Measurements from ENCODE around the gene GSTM2.
"Not testable (repeated sequence)": the region's sequence is repeated elsewhere in the genome, so short reads cannot be mapped to it uniquely, and the experiment has no call there.

GSTM2 gene

GRCh38 chr1:109685399-109685798 lies 17.5 kb downstream of the GSTM2 start:
- not testable (repeated sequence) for DNase-seq

DNA sequence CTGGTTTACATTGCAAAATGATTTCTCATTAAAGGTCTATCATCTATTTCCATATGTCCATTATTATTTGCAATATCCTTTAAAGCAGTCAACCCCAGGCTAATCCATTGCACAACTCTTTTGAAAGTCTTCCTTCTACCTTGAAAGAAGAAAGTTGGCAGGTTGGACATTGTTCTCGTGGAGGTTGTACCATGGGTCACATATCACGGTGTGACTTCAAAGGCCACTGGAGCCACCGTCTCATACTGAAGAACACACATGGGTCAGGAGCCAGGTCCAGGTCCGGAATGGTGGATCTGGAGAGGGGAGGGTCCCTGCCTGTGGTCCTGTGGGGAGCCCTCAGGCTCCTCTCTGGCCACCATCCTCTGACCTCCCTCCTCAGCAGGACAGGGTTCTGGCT lies 18.0 kb downstream of the GSTM2 start:
- DNase-seq: not testable (repeated sequence)

GRCh38 chr1:109687109-109687508 lies 19.3 kb downstream of the GSTM2 start:
- not testable (repeated sequence) for DNase-seq

DNA sequence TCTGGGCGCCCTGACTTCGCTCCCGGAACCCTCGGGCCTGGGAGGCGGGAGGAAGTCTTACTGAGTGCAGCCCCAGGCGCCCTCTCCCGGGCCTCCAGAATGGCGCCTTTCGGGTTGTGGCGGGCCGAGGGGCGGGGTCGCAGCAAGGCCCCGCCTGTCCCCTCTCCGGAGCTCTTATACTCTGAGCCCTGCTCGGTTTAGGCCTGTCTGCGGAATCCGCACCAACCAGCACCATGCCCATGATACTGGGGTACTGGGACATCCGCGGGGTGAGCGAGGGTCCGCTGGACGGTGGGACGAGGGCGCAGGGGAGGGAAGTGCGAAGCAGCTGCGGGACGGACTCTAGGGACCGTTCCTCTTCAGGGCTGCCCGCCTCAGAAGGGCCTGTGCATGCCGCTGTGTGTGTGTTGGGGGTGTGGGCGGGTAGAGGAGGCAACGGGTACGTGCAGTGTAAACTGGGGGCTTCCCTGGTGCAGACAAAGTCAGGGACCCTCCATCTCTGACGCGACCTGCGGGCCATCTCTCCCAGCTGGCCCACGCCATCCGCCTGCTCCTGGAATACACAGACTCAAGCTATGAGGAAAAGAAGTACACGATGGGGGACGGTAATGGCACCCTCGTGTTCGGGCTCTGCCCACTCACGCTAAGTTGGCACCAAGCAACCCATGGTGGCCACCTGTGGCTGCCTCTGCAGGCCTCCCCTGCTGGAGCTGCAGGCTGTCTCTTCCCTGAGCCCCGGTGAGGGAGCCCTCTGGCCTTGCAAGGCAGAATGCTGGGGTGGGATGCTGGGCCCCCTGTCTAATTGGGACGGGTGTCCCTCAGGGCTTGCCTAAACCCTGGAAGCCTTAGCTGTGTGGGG lies 20.0 kb downstream of the GSTM2 start, which contains the start of gene GSTM1:
Gene GSTM1 (plus strand): TSS at position 177 of the 859 bp plus-strand sequence. CDS start 57 bp downstream, at position 234.
- no peak for DNase-seq

GRCh38 chr1:109689844-109690405 lies 22.1 kb downstream of the GSTM2 start:
- DNase-seq: no peak

- DNase-seq: no peak
Measured at GRCh38 chr1:109691759-109692158, 23.9 kb downstream of the GSTM2 start.

- DNase-seq: not testable (repeated sequence)
Measured at GRCh38 chr1:109694400-109694799, 26.5 kb downstream of the GSTM2 start.

- not testable (repeated sequence) for DNase-seq
Measured at GRCh38 chr1:109695138-109695537, 27.3 kb downstream of the GSTM2 start.

GRCh38 chr1:109697066-109697465 lies 29.2 kb downstream of the GSTM2 start:
- no peak for DNase-seq

GRCh38 chr1:109697861-109698260 lies 30.0 kb downstream of the GSTM2 start:
- DNase-seq: not testable (repeated sequence)

- not testable (repeated sequence) for DNase-seq
Measured at GRCh38 chr1:109702940-109703339, 35.1 kb downstream of the GSTM2 start.

DNA sequence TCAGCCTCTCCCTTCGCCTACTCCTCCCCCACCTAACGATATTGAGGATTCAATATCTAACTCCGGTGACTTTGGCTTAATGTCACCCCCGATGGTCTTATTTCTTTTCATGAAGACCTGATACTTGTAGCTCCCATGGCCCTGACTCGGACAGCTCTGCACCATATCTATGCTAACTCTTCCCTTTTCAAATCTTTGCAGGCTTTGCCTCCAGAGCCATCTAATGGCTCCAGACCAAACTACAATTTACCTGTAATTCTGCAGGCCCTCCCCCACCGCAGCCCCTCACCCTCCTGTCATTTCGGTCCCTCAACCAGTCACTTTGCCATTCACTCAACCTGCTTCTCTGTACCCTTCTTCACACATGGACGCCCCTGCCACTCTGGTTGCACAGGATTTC lies 36.3 kb downstream of the GSTM2 start:
- DNase-seq: no peak

DNA sequence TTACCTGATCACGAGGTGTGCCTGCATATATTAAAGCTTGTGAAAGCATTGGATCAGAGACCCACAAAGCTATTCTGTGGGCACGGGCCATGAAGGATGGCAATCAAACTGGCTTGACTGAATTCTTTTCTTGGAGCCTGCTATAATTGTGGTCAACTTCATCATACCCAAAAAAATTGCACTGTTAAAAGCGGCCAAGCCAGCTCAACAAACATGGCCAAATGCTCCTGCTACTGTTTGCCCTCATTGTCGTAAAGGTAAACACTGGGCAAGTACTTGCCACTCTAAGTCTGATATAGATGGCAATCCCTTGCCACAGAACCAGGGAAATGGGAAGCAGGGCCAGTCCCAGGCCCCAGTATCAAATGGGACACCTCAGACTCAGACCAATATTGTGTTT lies 37.6 kb downstream of the GSTM2 start:
- no peak for DNase-seq

- not testable (repeated sequence) for DNase-seq
Measured at GRCh38 chr1:109708949-109709348, 41.1 kb downstream of the GSTM2 start.

GRCh38 chr1:109709822-109710221 lies 42.0 kb downstream of the GSTM2 start:
- not testable (repeated sequence) for DNase-seq

DNA sequence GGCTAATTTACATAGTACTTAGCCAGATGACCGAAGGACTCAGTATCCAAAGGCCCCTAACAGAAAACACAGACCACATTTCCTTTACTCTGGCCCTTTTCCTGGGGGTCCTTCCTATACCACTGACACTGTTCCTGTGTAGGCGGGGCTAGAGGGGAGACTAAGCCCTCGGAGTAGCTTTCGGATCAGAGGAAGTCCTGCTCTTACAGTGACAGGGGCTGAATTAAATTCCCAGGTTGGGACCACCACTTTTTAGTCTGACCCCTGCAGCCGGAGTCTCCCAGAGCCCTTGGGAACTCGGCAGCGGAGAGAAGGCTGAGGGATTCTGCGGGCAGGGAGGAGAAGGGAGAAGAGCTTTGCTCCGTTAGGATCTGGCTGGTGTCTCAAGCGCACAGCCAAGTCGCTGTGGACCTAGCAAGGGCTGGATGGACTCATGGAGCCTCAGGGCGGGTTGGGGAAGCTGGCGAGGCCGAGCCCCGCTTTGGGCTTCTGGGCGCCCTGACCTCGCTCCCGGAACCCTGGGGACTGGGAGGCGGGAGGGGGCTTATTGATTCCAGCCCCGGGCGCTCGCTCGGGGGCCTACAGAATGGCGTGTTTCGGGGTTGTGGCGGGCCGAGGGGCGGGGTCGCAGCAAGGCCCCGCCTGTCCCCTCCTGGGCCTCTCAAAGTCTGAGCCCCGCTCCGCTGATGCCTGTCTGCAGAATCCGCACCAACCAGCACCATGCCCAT lies 43.9 kb downstream of the GSTM2 start, which contains the start of gene GSTM5:
Gene GSTM5 (plus strand): TSS at position 659 of the 728 bp plus-strand sequence. CDS start 62 bp downstream, at position 721.
- DNase-seq: not testable (repeated sequence)

DNA sequence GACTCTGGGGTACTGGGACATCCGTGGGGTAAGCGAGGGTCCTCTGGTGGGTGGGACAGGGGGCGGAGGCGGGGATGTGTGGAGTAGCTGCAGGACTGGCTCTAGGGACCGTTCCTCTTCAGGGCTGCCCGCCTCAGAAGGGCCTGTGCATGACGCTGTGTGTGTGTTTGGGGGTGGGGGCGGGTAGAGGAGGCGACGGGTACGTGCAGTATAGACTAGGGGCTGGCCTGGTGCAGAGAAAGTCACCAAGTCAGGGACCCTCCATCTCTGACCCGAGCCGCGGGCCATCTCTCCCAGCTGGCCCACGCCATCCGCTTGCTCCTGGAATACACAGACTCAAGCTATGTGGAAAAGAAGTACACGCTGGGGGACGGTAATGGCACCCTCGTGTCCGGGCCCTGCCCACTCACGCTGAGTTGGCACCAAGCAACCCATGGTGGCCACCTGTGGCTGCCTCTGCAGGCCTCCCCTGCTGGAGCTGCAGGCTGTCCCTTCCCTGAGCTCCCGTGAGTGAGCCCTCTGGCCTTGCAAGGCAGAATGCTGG lies 44.5 kb downstream of the GSTM2 start:
- no peak for DNase-seq

GRCh38 chr1:109713636-109714035 lies 45.8 kb downstream of the GSTM2 start:
- no peak for DNase-seq

GRCh38 chr1:109714661-109715372 lies 47.0 kb downstream of the GSTM2 start:
- no peak for DNase-seq

GRCh38 chr1:109716121-109716520 lies 48.3 kb downstream of the GSTM2 start:
- no peak for DNase-seq

GRCh38 chr1:109716570-109717090 lies 48.8 kb downstream of the GSTM2 start:
- DNase-seq: no peak

DNA sequence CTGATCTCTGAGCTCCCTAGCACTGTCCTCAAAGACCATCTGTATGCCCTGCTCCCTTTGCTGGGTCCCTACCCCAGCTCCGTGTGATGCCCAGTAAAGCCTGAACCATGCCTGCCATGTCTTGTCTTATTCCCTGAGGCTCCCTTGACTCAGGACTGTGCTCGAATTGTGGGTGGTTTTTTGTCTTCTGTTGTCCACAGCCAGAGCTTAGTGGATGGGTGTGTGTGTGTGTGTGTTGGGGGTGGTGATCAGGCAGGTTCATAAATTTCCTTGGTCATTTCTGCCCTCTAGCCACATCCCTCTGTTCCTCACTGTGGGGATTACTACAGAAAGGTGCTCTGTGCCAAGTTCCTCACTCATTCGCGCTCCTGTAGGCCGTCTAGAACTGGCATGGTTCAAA lies 49.9 kb downstream of the GSTM2 start:
- no peak for DNase-seq
